HUES48 (cell line): Measurements from ENCODE around the gene SLC44A4.

Experiments
- H3K27ac ChIP-seq: one replicate; pipeline ENCODE4 v1.7.0; 2013; ENCODE audit warnings: low read depth, low read length, inconsistent platforms
- H3K27me3 ChIP-seq: 2 replicates; pipeline ENCODE4 v1.6.1; 2013; ENCODE audit warnings: mild to moderate bottlenecking, low read length; ENCODE audit not compliant: control insufficient read depth, insufficient read depth
- H3K36me3 ChIP-seq: 2 replicates; pipeline ENCODE4 v1.6.1; 2013; ENCODE audit warnings: low read length; ENCODE audit not compliant: control insufficient read depth, insufficient read depth
- H3K4me1 ChIP-seq: 2 replicates; pipeline ENCODE4 v1.6.1; 2013; ENCODE audit warnings: mild to moderate bottlenecking, low read length; ENCODE audit not compliant: control insufficient read depth, insufficient read depth
- H3K4me3 ChIP-seq: 2 replicates; pipeline ENCODE4 v1.5.1; 2013; ENCODE audit warnings: mild to moderate bottlenecking, low read depth, low read length
- H3K9ac ChIP-seq: 2 replicates; pipeline ENCODE4 v1.6.1; 2013; ENCODE audit warnings: mild to moderate bottlenecking, low read depth, low read length, moderate library complexity
- H3K9me3 ChIP-seq: 2 replicates; pipeline ENCODE4 v1.6.1; 2013; ENCODE audit warnings: low read length; ENCODE audit not compliant: control insufficient read depth, insufficient read depth

SLC44A4 gene

GRCh38 chr6:31888276-31889258 lies 9.8 kb upstream of the SLC44A4 start:
- no peak overlapping the region for H3K4me3 ChIP-seq
- H3K9me3 ChIP-seq = no peaks in the 10 kb centered on the region
- no peaks in the 10 kb centered on the region for H3K4me1 ChIP-seq
- H3K27me3 ChIP-seq = no peaks in the 10 kb centered on the region
- H3K9ac ChIP-seq = no peak overlapping the region
- H3K27ac ChIP-seq = no peak overlapping the region
- peaks cover 93% of the 10 kb centered on the region for H3K36me3 ChIP-seq

DNA sequence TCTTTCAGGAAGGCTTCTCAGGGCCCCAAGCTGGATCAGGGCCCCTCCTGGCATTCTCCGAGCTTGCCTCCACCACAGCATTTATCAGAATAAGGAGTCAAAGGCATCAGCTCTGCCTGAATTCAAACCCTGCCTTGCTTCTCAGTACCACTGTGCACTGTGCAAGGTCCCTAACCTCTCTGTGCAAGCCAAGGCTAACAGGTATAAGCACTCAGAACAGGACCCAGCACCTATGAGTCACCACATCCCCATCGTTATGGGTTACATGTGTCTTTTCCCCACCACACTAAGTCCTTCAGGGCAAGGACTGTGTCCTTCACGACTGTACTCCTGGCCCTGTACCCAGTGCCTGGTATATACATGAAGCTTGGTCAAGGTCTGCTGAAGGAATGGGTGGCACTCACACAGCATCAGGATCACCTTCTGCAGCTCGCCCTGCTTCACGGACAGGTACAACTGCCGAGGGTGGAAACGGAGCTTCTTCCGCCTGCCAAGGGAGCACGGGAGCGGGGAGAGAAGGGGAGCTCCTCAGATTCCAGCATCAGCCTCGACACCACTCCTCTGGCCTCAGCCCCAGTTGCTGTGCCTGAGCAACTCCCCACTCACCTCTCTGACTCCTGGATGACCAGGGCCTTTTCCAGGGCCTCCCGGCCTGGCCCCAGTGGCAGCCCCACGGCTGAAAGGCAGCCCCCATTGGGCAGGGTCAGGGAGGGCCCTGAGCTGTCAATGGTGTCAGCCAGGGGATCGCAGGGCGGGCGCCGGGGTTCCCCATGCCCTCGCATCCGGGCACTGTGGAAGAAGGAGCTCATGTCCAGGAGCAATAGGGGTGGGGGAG lies 8.6 kb upstream of the SLC44A4 start:
- Histone ChIP-seq H3K27ac (no peak overlapping the region), H3K4me1 (no peaks in the 10 kb centered on the region), H3K4me3 (no peak overlapping the region), H3K9me3 (no peaks in the 10 kb centered on the region), H3K36me3 (peaks cover 93% of the 10 kb centered on the region), H3K27me3 (no peaks in the 10 kb centered on the region), H3K9ac (no peak overlapping the region)

DNA sequence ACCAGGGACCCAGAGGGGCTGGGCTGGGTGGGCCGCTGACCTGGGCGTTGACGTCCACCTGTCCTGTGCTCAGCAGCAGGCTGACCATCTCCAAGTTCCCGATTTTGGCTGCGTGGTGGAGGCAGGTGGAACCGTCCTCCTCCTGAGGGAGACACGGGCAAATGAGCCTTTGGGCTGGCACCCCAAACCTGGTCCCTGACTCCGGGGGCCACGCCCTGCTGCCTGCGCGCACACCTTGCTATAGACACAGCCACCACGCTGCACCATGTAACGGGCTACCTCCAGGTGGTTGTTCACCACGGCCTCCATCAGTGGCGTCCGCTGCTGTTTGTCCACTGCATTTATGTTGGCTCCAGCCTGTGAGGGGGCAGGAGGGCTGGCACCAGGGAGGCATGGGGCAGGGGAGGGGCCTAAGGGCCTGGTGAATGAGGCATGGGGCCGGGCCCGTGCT lies 7.8 kb upstream of the SLC44A4 start:
- no peaks in the 10 kb centered on the region for H3K9me3 ChIP-seq
- no peak overlapping the region for H3K9ac ChIP-seq
- H3K27me3 ChIP-seq = no peaks in the 10 kb centered on the region
- no peak overlapping the region for H3K27ac ChIP-seq
- H3K4me1 ChIP-seq = no peaks in the 10 kb centered on the region
- H3K36me3 ChIP-seq = peaks cover 90% of the 10 kb centered on the region
- no peak overlapping the region for H3K4me3 ChIP-seq

DNA sequence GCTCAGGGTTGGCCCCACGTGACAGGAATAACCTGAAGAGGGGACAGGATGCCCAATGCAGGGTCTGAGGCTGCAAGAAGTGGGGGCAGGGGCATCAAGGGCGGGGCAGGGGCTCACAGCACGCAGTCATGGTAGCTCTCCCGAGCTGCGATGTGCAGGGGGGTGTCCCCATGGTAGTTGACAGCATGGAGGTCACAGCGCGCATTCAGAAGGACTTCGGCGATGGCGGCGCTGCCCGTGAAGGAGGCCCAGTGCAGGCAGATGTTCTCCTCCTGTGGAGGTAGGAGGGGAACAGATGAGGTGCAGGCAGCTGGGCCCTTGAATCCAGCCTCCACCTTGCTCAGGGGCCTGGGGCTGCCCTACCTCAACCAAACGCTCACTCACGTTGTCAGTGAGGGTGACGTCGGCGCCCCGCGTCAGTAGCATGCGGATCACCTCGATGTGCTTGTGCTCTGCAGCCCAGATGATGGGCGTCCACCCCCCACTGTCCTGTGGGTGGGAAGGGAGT lies 5.8 kb upstream of the SLC44A4 start:
- Histone ChIP-seq H3K9me3 (no peaks in the 10 kb centered on the region), H3K4me1 (no peaks in the 10 kb centered on the region), H3K36me3 (peaks cover 95% of the 10 kb centered on the region), H3K27me3 (no peaks in the 10 kb centered on the region), H3K4me3 (no peak overlapping the region), H3K27ac (no peak overlapping the region), H3K9ac (no peak overlapping the region)

GRCh38 chr6:31883676-31884075 lies 4.9 kb upstream of the SLC44A4 start:
- peaks cover 89% of the 10 kb centered on the region for H3K36me3 ChIP-seq
- no peaks in the 10 kb centered on the region for H3K4me1 ChIP-seq
- H3K27me3 ChIP-seq = no peaks in the 10 kb centered on the region
- no peak overlapping the region for H3K4me3 ChIP-seq
- H3K27ac ChIP-seq = no peak overlapping the region
- no peak overlapping the region for H3K9ac ChIP-seq
- H3K9me3 ChIP-seq = no peaks in the 10 kb centered on the region

DNA sequence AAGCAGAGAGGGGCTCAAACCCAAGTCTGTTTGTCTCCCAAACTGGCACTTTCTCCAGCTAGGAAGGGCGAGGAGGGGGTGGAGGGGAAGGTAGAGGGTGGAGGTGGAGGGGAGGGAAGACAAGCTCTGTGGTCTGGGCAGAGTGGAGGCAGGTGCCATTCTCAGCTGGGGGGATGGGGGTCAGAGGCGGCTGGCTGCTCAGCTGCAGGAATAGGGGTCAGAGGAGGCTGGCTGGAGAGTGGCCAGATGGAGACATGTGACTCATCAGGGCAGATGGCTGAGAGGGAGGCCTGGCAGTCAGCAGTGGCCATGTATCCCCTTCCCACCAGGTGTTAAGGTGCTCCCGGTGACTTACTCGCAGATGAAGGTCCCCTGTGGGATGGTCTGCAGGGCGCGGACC lies 3.5 kb upstream of the SLC44A4 start:
- H3K36me3 ChIP-seq = peaks cover 75% of the 10 kb centered on the region
- no peaks in the 10 kb centered on the region; the same call in 1 of the 2 replicates for H3K4me1 ChIP-seq
- H3K27me3 ChIP-seq = no peaks in the 10 kb centered on the region
- no peak overlapping the region for H3K9ac ChIP-seq
- H3K4me3 ChIP-seq = no peak overlapping the region
- H3K27ac ChIP-seq = no peak overlapping the region
- no peaks in the 10 kb centered on the region for H3K9me3 ChIP-seq

- peaks cover 65% of the 10 kb centered on the region for H3K36me3 ChIP-seq
- H3K27me3 ChIP-seq = no peaks in the 10 kb centered on the region
- no peak overlapping the region for H3K9ac ChIP-seq
- H3K4me3 ChIP-seq = no peak overlapping the region
- no peaks in the 10 kb centered on the region for H3K9me3 ChIP-seq
- H3K27ac ChIP-seq = no peak overlapping the region
- H3K4me1 ChIP-seq = no peaks in the 10 kb centered on the region; the same call in 1 of the 2 replicates
Measured at GRCh38 chr6:31881136-31881859, 2.5 kb upstream of the SLC44A4 start.

DNA sequence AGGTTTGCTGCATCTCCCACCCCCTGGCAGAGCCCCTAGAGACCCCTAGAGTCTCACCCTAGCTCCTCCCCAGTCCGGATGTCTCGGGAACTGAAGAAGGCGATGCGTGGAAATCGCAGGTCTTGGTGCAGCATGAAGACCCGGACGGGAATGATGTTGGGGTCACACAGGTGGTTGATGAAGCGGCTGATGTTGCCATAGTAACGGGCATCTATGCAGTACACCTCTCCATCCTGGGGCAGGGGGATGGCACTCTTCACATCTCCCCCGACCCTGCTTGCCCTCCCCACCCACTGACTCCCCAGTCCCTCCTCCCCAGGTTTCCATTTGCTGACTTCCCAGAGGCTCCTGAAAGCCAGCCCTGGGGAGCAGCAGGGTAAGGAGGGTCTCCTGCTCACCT lies 1.8 kb upstream of the SLC44A4 start:
- peaks cover 58% of the 10 kb centered on the region for H3K36me3 ChIP-seq
- no peak overlapping the region for H3K4me3 ChIP-seq
- no peaks in the 10 kb centered on the region for H3K9me3 ChIP-seq
- H3K9ac ChIP-seq = no peak overlapping the region
- H3K27me3 ChIP-seq = no peaks in the 10 kb centered on the region
- no peaks in the 10 kb centered on the region; the same call in 1 of the 2 replicates for H3K4me1 ChIP-seq
- no peak overlapping the region for H3K27ac ChIP-seq

DNA sequence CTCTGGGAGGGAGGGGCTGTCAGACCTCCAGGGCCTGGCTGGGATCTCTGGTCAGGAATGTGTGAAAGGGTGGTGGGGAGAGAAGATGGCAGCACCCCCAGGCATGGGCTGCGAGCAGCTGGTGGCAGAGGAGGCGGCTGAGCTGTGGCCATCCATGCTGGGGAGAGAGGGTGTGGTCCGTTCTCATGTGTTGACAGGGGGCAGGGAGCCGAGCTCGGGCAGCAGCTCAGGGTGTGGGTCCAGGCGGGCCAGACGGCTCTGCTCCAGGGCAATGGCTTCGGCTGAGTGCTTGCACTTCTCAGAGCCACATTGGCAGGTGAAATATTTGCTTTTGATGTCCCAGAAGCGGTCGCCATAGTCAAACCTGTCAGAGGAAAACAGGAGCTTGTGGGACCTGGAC lies 1.1 kb upstream of the SLC44A4 start:
- Histone ChIP-seq H3K27me3 (no peaks in the 10 kb centered on the region), H3K4me1 (no peaks in the 10 kb centered on the region; the same call in 1 of the 2 replicates), H3K9me3 (no peaks in the 10 kb centered on the region), H3K9ac (no peak overlapping the region), H3K27ac (no peak overlapping the region), H3K4me3 (no peak overlapping the region), H3K36me3 (peaks cover 52% of the 10 kb centered on the region)

GRCh38 chr6:31879143-31879542 lies 346 bp upstream of the SLC44A4 start:
- Histone ChIP-seq H3K27ac (no peak overlapping the region), H3K4me3 (no peak overlapping the region), H3K36me3 (peaks cover 45% of the 10 kb centered on the region), H3K9me3 (no peaks in the 10 kb centered on the region), H3K9ac (no peak overlapping the region), H3K27me3 (no peaks in the 10 kb centered on the region), H3K4me1 (no peaks in the 10 kb centered on the region; the same call in 1 of the 2 replicates)
